IPS-NIHi7 (cell line): Measurements from ENCODE around the gene DPYD.
"Not testable (repeated sequence)": the region's sequence is repeated elsewhere in the genome, so short reads cannot be mapped to it uniquely, and the experiment has no call there.

ENCODE experiments used
- DNase-seq: peaks from one replicate; pipeline ENCODE4 v3.0.0; 2012; ENCODE audit warnings: mixed read lengths; ENCODE audit errors: extremely low spot score

The DPYD gene

DNA sequence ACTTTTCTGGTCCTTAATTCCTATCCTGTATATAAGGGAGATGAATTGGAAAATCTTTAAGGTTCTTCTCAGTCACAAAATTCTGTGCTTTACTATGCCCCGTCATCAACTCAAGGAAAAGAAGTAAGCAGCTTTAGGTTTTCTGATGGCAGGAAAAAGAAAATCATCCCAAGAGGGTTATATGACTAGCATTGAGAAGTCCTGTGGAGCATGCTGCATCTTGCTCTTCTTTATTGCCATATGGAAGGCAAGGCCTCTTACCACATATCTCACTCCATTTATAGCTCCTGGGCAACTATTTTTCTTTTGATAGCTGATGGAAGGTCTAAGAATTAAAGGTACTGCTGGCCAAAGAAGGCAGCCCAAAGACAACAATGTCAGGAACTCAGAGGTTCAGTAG lies 552.5 kb downstream of the DPYD start:
- no peak for DNase-seq

GRCh38 chr1:97366984-97367383 lies 553.9 kb downstream of the DPYD start:
- no peak for DNase-seq

- no peak for DNase-seq
Measured at GRCh38 chr1:97365026-97365425, 555.8 kb downstream of the DPYD start.

DNA sequence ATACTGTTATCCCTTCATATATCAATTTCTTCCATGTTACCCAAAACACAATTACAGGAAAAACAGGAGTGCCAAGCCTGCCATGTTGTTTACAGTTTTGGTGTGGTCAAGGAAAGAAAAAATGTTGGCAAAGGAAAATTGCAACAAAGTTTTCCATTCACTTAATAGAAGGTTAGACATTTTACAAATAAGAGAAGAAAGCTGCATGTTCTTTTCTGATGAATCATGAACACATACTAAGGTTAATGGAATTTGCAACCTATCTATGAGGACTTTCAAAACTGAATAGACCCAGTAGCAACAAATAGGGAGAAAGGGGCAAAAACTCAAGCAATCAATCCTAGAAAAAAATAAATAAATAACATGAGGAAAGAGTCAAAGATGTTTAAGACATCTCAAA lies 556.7 kb downstream of the DPYD start:
- DNase-seq, result no peak

DNA sequence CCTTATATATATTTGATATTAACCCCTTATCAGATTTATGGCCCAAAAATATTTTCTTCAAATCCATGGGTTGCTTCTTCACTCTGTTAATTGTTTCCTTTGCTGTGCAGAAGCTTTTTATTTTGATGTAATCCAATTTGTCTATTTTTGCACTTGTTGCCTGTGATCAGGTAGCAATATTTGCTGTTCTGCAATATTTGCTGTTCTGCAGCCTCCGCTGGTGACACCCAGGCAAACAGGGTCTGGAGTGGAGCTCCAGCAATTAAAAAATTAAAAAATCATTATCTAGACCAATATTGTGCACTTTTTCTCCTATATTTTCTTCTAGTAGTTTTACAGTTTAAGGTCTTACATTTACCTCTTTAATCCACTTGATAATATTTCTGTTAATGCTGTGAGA lies 564.5 kb downstream of the DPYD start:
- DNase-seq, result no peak

- peak; percentile 10 for DNase-seq
Measured at GRCh38 chr1:97352936-97353382, 567.9 kb downstream of the DPYD start.

DNA sequence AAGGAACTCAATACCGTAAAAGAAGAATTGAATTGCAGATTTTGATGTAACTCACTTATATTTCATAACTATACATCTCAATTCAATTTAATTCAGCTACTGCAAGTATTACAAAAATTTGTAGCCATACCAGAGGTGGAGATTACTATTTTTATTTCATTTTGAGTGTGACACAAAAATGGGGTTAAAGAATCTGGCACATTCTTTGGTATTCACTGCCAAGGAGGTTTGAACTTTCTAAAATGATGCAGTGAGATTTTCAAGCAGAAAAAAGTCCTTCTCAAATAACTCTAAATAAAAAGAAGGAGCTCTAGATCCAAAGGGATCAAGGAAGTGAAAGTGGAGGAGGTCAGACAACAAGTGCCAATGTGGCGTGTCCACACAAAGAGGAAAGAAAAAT lies 569.0 kb downstream of the DPYD start:
- no peak for DNase-seq

GRCh38 chr1:97350662-97351061 lies 570.2 kb downstream of the DPYD start:
- no peak for DNase-seq

- DNase-seq, result no peak
Measured at GRCh38 chr1:97350241-97350640, 570.6 kb downstream of the DPYD start.

DNA sequence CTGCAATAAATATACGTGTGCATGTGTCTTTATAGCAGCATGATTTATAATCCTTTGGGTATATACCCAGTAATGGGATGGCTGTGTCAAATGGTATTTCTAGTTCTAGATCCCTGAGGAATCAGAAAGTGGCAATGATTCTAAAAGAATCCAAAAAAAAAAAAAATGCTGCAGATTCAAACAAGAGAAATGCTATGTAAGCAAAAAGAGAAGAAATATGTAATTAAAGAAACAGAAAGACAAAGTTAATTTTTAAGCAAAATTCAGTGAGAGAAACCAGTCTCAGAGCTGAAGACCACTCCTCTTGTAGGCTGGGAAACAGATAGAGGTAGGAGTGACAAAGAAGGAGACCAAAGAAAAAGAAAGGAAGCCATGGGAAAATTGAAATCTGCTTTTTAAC lies 571.0 kb downstream of the DPYD start:
- not testable (repeated sequence) for DNase-seq

DNA sequence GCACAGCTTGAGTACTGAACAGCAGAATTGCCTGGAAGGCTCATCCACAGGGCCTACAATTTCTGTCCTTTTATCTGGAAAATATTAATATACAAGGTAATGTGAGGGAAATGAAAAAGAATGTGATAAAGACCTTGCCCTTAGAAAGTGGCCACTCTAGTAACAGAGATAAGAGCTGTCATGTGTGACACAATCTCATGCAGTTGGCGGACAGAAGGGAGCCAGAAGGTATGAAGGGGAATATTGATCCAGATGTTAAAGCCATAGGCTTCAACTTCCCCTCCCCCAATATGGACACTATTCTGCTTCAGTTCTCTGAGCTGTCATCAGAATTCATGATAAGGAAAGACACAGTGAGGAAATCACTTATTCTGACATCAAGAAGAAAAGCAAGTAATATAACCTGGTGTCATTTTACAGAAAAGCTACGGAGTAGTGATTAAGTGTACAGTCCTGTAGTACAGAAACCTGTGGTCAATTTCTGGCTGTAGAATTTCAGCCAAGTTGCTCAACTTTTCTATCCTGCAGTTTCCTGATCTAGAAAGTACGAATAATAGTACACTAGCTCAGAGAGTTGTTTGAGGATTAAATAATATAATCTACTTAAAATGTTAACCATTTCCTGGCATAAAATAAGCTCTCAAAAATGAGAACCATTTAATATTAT lies 572.1 kb downstream of the DPYD start:
- DNase-seq, result no peak

- DNase-seq, result no peak
Measured at GRCh38 chr1:97340951-97341350, 579.9 kb downstream of the DPYD start.

GRCh38 chr1:97338347-97338746 lies 582.5 kb downstream of the DPYD start:
- no peak for DNase-seq

DNA sequence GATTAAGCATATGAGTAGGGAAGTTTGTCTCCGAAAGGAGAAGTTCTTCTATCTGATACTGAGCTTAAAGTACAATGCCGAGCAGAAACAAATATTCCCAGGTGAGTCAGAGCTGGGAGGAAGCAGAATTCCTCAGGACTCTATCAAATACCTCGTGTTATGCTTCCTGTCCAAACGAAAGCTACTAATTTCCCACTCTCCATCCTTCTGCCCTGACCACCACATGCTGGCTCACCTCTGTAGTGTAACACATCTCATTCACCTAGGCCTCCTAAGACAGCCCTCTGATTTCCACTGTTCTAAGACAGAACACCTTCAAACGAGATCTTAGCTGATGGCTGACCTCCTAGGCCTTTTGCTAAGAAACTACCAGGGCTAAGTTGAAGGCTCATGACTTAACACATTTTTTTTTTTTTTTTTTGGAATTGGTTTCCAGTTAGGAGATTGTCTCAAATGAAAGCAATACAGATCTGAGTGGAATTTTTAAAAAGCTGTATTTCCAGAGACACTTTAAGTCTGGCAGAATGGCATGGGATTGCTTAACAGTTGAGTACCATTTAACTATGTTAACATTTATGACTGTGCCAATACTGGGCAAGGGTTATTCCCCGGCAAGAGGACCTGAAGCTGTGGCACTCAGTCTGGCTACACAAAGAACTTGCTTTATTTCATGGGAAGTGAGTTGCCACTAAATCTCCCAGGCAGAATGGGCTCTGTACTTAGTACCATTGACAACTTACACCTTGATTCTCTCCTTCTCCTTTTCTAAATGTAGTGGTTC lies 583.4 kb downstream of the DPYD start:
- DNase-seq, result no peak

GRCh38 chr1:97334454-97334853 lies 586.4 kb downstream of the DPYD start:
- DNase-seq, result no peak

DNA sequence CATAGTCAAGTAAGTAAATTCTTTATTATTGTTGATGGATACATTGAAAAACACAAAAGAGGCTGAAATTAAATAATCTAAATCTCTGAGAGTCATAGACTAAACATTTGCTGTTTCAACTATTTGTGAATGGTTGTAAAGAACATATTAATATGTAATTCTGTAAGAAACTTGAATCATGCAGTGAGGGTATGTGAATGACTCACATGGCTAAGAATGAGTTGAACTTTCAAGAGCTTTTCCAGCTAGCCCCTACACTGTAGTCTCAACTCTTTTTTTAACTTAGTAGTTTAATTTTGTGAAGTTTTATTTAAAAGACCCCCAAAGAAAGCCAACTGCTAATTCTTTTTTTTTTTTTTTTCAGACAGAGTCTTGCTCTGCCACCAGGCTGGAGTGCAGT lies 588.1 kb downstream of the DPYD start:
- DNase-seq, result no peak

GRCh38 chr1:97331165-97331564 lies 589.7 kb downstream of the DPYD start:
- DNase-seq, result no peak

DNA sequence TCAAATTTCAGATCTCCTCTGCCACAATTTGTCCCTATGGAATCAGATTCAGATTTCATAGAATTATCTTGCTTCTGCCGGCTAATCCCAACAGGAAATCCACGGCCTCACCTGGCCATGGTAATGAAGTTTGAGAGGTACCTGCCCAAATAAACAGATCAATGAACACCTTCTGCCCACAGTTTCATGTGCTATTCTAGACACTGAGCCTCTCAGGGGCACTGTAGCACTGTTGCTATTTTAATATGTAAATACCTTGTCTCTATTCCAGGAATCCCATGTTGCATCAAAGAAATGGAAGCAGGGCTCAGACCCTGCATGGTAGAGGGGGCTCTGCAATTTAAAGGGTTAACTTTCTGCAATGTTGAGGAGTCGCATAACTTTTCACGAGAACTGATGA lies 606.1 kb downstream of the DPYD start:
- no peak for DNase-seq

DNA sequence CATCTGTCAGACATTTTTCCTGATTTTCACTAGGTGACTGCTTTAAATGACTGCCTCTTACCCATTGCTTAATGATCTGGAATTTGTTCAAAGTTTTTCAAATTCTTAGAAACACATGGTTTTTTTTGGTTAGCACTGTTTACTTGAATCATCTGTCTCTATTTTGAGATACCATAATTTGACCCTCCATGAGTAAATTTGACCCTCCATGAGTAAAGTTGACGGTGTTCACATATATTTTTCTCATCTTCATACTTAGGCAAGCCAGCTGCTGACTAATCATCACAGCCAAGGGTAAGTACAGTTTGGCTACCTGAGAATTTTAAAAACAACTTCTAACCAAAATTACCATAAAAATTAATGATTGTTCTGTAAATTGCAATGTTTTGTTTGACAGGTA lies 612.7 kb downstream of the DPYD start:
- DNase-seq, result no peak

- no peak for DNase-seq
Measured at GRCh38 chr1:97307568-97307967, 613.3 kb downstream of the DPYD start.

GRCh38 chr1:97307151-97307550 lies 613.7 kb downstream of the DPYD start:
- DNase-seq, result no peak

DNA sequence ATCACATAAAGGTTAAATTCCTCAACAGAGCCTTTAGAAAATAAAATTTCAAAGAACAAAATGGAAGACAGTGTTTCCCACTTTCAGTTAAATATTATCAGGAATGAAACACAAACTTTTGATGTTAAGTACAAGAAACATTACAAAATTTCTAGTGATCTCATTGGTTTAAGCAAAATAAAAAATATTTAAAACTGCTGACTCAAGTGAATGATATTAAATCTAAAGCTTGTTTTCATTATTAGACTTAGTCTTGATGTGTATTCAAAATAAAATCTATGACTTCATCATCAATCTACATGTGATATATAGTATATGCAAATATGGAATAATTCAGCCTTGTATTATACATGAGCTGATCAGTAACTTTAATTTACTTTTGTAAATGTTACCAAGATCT lies 614.3 kb downstream of the DPYD start:
- no peak for DNase-seq

- DNase-seq, result no peak
Measured at GRCh38 chr1:97304366-97304765, 616.5 kb downstream of the DPYD start.
